Measurements from ENCODE around the gene RREB1.

Gene RREB1

GRCh38 chr6:7172649-7173048, 64.9 kb downstream of the RREB1 start:
- H3K4me1 ChIP-seq (ENCODE audit: control insufficient read depth, insufficient read depth, low read length): peaks cover 6% of the 10 kb centered on the region
- no peak overlapping the region for H3K27ac ChIP-seq (ENCODE audit: insufficient read depth, low read depth, low read length, poor library complexity, severe bottlenecking)
- H3K36me3 ChIP-seq (ENCODE audit: control insufficient read depth, insufficient read depth, low read length): no peaks in the 10 kb centered on the region
- no peaks in the 10 kb centered on the region for H3K27me3 ChIP-seq (ENCODE audit: control insufficient read depth, insufficient read depth, low read length, poor library complexity, severe bottlenecking)
- no peaks in the 10 kb centered on the region for H3K9me3 ChIP-seq (ENCODE audit: control insufficient read depth, low read length)
- WGBS, 2 experiments: 92% methylated on average over 7 of the region's 7 CpGs
- H3K4me3 ChIP-seq (ENCODE audit: insufficient read depth, low read depth, low read length): no peak overlapping the region

- WGBS, 2 experiments: 32 to 33% methylated on average over 9 of the region's 9 CpGs
- no peak overlapping the region for H3K4me3 ChIP-seq (ENCODE audit: insufficient read depth, low read depth, low read length)
Measured at GRCh38 chr6:7173843-7174503, 66.2 kb downstream of the RREB1 start.

GRCh38 chr6:7175462-7175861, 67.7 kb downstream of the RREB1 start:
- H3K36me3 ChIP-seq (ENCODE audit: control insufficient read depth, insufficient read depth, low read length): no peaks in the 10 kb centered on the region
- H3K27ac ChIP-seq (ENCODE audit: insufficient read depth, low read depth, low read length, poor library complexity, severe bottlenecking): no peak overlapping the region
- H3K27me3 ChIP-seq (ENCODE audit: control insufficient read depth, insufficient read depth, low read length, poor library complexity, severe bottlenecking): no peaks in the 10 kb centered on the region
- no peak overlapping the region for H3K4me3 ChIP-seq (ENCODE audit: insufficient read depth, low read depth, low read length)
- 76 to 78% methylated on average over 5 of the region's 5 CpGs for WGBS, 2 experiments
- no peaks in the 10 kb centered on the region for H3K9me3 ChIP-seq (ENCODE audit: control insufficient read depth, low read length)
- H3K4me1 ChIP-seq (ENCODE audit: control insufficient read depth, insufficient read depth, low read length): peaks cover 6% of the 10 kb centered on the region

More at GRCh38 chr6:7173843-7174503, 66.2 kb downstream of the RREB1 start:
- peaks cover 6% of the 10 kb centered on the region for H3K4me1 ChIP-seq (ENCODE audit: control insufficient read depth, insufficient read depth, low read length)
- H3K36me3 ChIP-seq (ENCODE audit: control insufficient read depth, insufficient read depth, low read length): no peaks in the 10 kb centered on the region
- no peaks in the 10 kb centered on the region for H3K27me3 ChIP-seq (ENCODE audit: control insufficient read depth, insufficient read depth, low read length, poor library complexity, severe bottlenecking)
- H3K9me3 ChIP-seq (ENCODE audit: control insufficient read depth, low read length): no peaks in the 10 kb centered on the region
- no peak overlapping the region for H3K27ac ChIP-seq (ENCODE audit: insufficient read depth, low read depth, low read length, poor library complexity, severe bottlenecking)

- no peak overlapping the region for H3K4me3 ChIP-seq (ENCODE audit: insufficient read depth, low read depth, low read length)
- H3K4me1 ChIP-seq (ENCODE audit: control insufficient read depth, insufficient read depth, low read length): peaks cover 6% of the 10 kb centered on the region
- H3K36me3 ChIP-seq (ENCODE audit: control insufficient read depth, insufficient read depth, low read length): no peaks in the 10 kb centered on the region
- no peaks in the 10 kb centered on the region for H3K9me3 ChIP-seq (ENCODE audit: control insufficient read depth, low read length)
- H3K27ac ChIP-seq (ENCODE audit: insufficient read depth, low read depth, low read length, poor library complexity, severe bottlenecking): no peak overlapping the region
- no peaks in the 10 kb centered on the region for H3K27me3 ChIP-seq (ENCODE audit: control insufficient read depth, insufficient read depth, low read length, poor library complexity, severe bottlenecking)
- WGBS, 2 experiments: 74 to 79% methylated on average over 5 of the region's 5 CpGs
Measured at GRCh38 chr6:7176208-7176607, 68.4 kb downstream of the RREB1 start.

- Histone ChIP-seq H3K9me3 (ENCODE audit: control insufficient read depth, low read length) (no peaks in the 10 kb centered on the region), H3K4me1 (ENCODE audit: control insufficient read depth, insufficient read depth, low read length) (peaks cover 6% of the 10 kb centered on the region), H3K36me3 (ENCODE audit: control insufficient read depth, insufficient read depth, low read length) (no peaks in the 10 kb centered on the region), H3K4me3 (ENCODE audit: insufficient read depth, low read depth, low read length) (no peak overlapping the region), H3K27ac (ENCODE audit: insufficient read depth, low read depth, low read length, poor library complexity, severe bottlenecking) (no peak overlapping the region), H3K27me3 (ENCODE audit: control insufficient read depth, insufficient read depth, low read length, poor library complexity, severe bottlenecking) (no peaks in the 10 kb centered on the region)
- 92% methylated on average over 4 of the region's 4 CpGs for WGBS, 2 experiments
Measured at GRCh38 chr6:7178280-7178679, 70.5 kb downstream of the RREB1 start.

- Histone ChIP-seq H3K4me3 (ENCODE audit: insufficient read depth, low read depth, low read length) (no peak overlapping the region), H3K36me3 (ENCODE audit: control insufficient read depth, insufficient read depth, low read length) (no peaks in the 10 kb centered on the region)
- WGBS, 2 experiments: 96% methylated on average over 4 of the region's 4 CpGs
Measured at GRCh38 chr6:7180751-7181150, 73.0 kb downstream of the RREB1 start.

GRCh38 chr6:7183707-7184106, 75.9 kb downstream of the RREB1 start:
- H3K4me1 ChIP-seq (ENCODE audit: control insufficient read depth, insufficient read depth, low read length): no peaks in the 10 kb centered on the region
- 94 to 95% methylated on average over 3 of the region's 3 CpGs for WGBS, 2 experiments

More at GRCh38 chr6:7180751-7181150, 73.0 kb downstream of the RREB1 start:
- Histone ChIP-seq H3K4me1 (ENCODE audit: control insufficient read depth, insufficient read depth, low read length) (peaks cover 5% of the 10 kb centered on the region), H3K27me3 (ENCODE audit: control insufficient read depth, insufficient read depth, low read length, poor library complexity, severe bottlenecking) (no peaks in the 10 kb centered on the region), H3K27ac (ENCODE audit: insufficient read depth, low read depth, low read length, poor library complexity, severe bottlenecking) (no peak overlapping the region), H3K9me3 (ENCODE audit: control insufficient read depth, low read length) (no peaks in the 10 kb centered on the region)

GRCh38 chr6:7184502-7184901, 76.7 kb downstream of the RREB1 start:
- no peaks in the 10 kb centered on the region for H3K27me3 ChIP-seq (ENCODE audit: control insufficient read depth, insufficient read depth, low read length, poor library complexity, severe bottlenecking)
- no peak overlapping the region for H3K27ac ChIP-seq (ENCODE audit: insufficient read depth, low read depth, low read length, poor library complexity, severe bottlenecking)
- H3K4me1 ChIP-seq (ENCODE audit: control insufficient read depth, insufficient read depth, low read length): no peaks in the 10 kb centered on the region
- peaks cover 4% of the 10 kb centered on the region for H3K36me3 ChIP-seq (ENCODE audit: control insufficient read depth, insufficient read depth, low read length)
- H3K9me3 ChIP-seq (ENCODE audit: control insufficient read depth, low read length): no peaks in the 10 kb centered on the region
- whole genome bisulfite sequencing, 2 experiments: 83 to 100% methylated on average over 1 of the region's 1 CpG
- no peak overlapping the region for H3K4me3 ChIP-seq (ENCODE audit: insufficient read depth, low read depth, low read length)

More at GRCh38 chr6:7183707-7184106, 75.9 kb downstream of the RREB1 start:
- no peak overlapping the region for H3K27ac ChIP-seq (ENCODE audit: insufficient read depth, low read depth, low read length, poor library complexity, severe bottlenecking)
- H3K36me3 ChIP-seq (ENCODE audit: control insufficient read depth, insufficient read depth, low read length): no peaks in the 10 kb centered on the region
- no peaks in the 10 kb centered on the region for H3K27me3 ChIP-seq (ENCODE audit: control insufficient read depth, insufficient read depth, low read length, poor library complexity, severe bottlenecking)
- H3K4me3 ChIP-seq (ENCODE audit: insufficient read depth, low read depth, low read length): no peak overlapping the region
- no peaks in the 10 kb centered on the region for H3K9me3 ChIP-seq (ENCODE audit: control insufficient read depth, low read length)

GRCh38 chr6:7185561-7185960, 77.8 kb downstream of the RREB1 start:
- no peak overlapping the region for H3K27ac ChIP-seq (ENCODE audit: insufficient read depth, low read depth, low read length, poor library complexity, severe bottlenecking)

GRCh38 chr6:7188492-7188891, 80.7 kb downstream of the RREB1 start:
- Histone ChIP-seq H3K27me3 (ENCODE audit: control insufficient read depth, insufficient read depth, low read length, poor library complexity, severe bottlenecking) (no peaks in the 10 kb centered on the region), H3K4me1 (ENCODE audit: control insufficient read depth, insufficient read depth, low read length) (no peaks in the 10 kb centered on the region)

More at GRCh38 chr6:7185561-7185960, 77.8 kb downstream of the RREB1 start:
- H3K4me3 ChIP-seq (ENCODE audit: insufficient read depth, low read depth, low read length): no peak overlapping the region
- peaks cover 4% of the 10 kb centered on the region for H3K36me3 ChIP-seq (ENCODE audit: control insufficient read depth, insufficient read depth, low read length)
- no peaks in the 10 kb centered on the region for H3K9me3 ChIP-seq (ENCODE audit: control insufficient read depth, low read length)
- 92 to 98% methylated on average over 4 of the region's 4 CpGs for WGBS, 2 experiments
- H3K4me1 ChIP-seq (ENCODE audit: control insufficient read depth, insufficient read depth, low read length): no peaks in the 10 kb centered on the region
- H3K27me3 ChIP-seq (ENCODE audit: control insufficient read depth, insufficient read depth, low read length, poor library complexity, severe bottlenecking): no peaks in the 10 kb centered on the region

More at GRCh38 chr6:7188492-7188891, 80.7 kb downstream of the RREB1 start:
- no peak overlapping the region for H3K27ac ChIP-seq (ENCODE audit: insufficient read depth, low read depth, low read length, poor library complexity, severe bottlenecking)
- no peaks in the 10 kb centered on the region for H3K9me3 ChIP-seq (ENCODE audit: control insufficient read depth, low read length)
- H3K4me3 ChIP-seq (ENCODE audit: insufficient read depth, low read depth, low read length): no peak overlapping the region
- WGBS, 2 experiments: 95 to 98% methylated on average over 5 of the region's 5 CpGs
- peaks cover 4% of the 10 kb centered on the region for H3K36me3 ChIP-seq (ENCODE audit: control insufficient read depth, insufficient read depth, low read length)

All from ectodermal cell (in vitro differentiated cells).